ACHN (cell line): ENCODE measurements around the gene TSPAN3.

Experiments
- DNase-seq: peaks from one replicate; pipeline ENCODE4 v3.0.0-alpha.2; 2015
- in situ Hi-C: cut with HindIII; loops from 2 replicates; pipeline ENCODE4 v1.10.0; 2017; ENCODE audit warnings: low sequenced_read_pairs, low pct_ligation_motif_present, low pct_unique_long_range_greater_than_20kb

TSPAN3 gene

GRCh38 chr15:77028451-77029165, 42.3 kb downstream of the TSPAN3 start:
- in situ Hi-C loops, result no loop called here
- DNase-seq, result no peak

GRCh38 chr15:77027697-77028450, 43.0 kb downstream of the TSPAN3 start:
- in situ Hi-C loops, result no loop called here
- no peak for DNase-seq

- in situ Hi-C loops, result no loop called here
- no peak for DNase-seq
Measured at GRCh38 chr15:77027111-77027696, 43.7 kb downstream of the TSPAN3 start.

GRCh38 chr15:77026501-77027110, 44.3 kb downstream of the TSPAN3 start:
- no peak for DNase-seq
- in situ Hi-C loops, result no loop called here

GRCh38 chr15:77025941-77026411, 44.9 kb downstream of the TSPAN3 start:
- in situ Hi-C loops, result no loop called here

GRCh38 chr15:77025083-77025901, 45.6 kb downstream of the TSPAN3 start:
- in situ Hi-C loops, result no loop called here
- no peak for DNase-seq

More at GRCh38 chr15:77025941-77026411, 44.9 kb downstream of the TSPAN3 start:
- no peak for DNase-seq

- in situ Hi-C loops, result no loop called here
- DNase-seq, result peak; percentile 50
Measured at GRCh38 chr15:77024273-77025082, 46.4 kb downstream of the TSPAN3 start.

- in situ Hi-C loops, result no loop called here
- DNase-seq, result no peak
Measured at GRCh38 chr15:77023576-77024272, 47.2 kb downstream of the TSPAN3 start.

- in situ Hi-C loops, result no loop called here
- DNase-seq, result no peak
Measured at GRCh38 chr15:77022646-77023575, 48.0 kb downstream of the TSPAN3 start.

- in situ Hi-C loops, result no loop called here
- DNase-seq, result no peak
Measured at GRCh38 chr15:77021803-77022381, 49.0 kb downstream of the TSPAN3 start.

GRCh38 chr15:77021088-77021481, 49.8 kb downstream of the TSPAN3 start:
- in situ Hi-C loops, result no loop called here

GRCh38 chr15:77020348-77021087, 50.4 kb downstream of the TSPAN3 start:
- in situ Hi-C loops, result no loop called here
- DNase-seq, result no peak

More at GRCh38 chr15:77021088-77021481, 49.8 kb downstream of the TSPAN3 start:
- DNase-seq, result no peak

- in situ Hi-C loops, result no loop called here
- no peak for DNase-seq
Measured at GRCh38 chr15:77019521-77020331, 51.2 kb downstream of the TSPAN3 start.

GRCh38 chr15:77018796-77019505, 52.0 kb downstream of the TSPAN3 start:
- no peak for DNase-seq
- in situ Hi-C loops, result no loop called here
